Neural progenitor cell (in vitro differentiated cells): ENCODE measurements around the gene ENOX2.

Source experiments
- EZH2 ChIP-seq: fragments of 200-600 bp; sonication (generic); IDR thresholded peaks from 2 replicates; pipeline ENCODE4 v1.6.1; 2017; ENCODE audit warnings: antibody characterized with exemption, mild to moderate bottlenecking, moderate library complexity
- TF ChIP-seq, protein P1 (sequence below): fragments of 200-600 bp; sonication (generic); IDR thresholded peaks from 2 replicates; pipeline ENCODE4 v1.5.1; 2017; ENCODE audit warnings: antibody characterized with exemption, mild to moderate bottlenecking

DNA sequence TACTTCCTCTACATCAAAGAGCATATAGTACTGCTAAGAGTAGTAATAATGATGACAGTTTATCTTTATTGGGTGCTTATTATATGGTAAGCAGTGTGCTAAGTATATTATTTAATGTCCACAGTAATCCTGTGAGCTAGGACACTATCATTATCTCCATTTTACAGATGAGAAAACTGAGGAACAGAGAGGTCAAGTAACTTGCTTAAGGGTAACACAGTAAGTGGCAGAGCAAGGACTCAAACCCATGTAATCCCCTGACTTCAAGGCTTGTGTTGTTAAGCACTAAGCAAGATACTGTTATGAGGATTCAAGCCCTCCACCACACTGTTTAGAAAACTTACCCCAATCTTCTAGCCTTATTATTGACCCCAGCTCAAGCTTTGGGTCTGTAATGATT lies 202.4 kb downstream of the ENOX2 start:
- TF ChIP-seq, protein P1, sequence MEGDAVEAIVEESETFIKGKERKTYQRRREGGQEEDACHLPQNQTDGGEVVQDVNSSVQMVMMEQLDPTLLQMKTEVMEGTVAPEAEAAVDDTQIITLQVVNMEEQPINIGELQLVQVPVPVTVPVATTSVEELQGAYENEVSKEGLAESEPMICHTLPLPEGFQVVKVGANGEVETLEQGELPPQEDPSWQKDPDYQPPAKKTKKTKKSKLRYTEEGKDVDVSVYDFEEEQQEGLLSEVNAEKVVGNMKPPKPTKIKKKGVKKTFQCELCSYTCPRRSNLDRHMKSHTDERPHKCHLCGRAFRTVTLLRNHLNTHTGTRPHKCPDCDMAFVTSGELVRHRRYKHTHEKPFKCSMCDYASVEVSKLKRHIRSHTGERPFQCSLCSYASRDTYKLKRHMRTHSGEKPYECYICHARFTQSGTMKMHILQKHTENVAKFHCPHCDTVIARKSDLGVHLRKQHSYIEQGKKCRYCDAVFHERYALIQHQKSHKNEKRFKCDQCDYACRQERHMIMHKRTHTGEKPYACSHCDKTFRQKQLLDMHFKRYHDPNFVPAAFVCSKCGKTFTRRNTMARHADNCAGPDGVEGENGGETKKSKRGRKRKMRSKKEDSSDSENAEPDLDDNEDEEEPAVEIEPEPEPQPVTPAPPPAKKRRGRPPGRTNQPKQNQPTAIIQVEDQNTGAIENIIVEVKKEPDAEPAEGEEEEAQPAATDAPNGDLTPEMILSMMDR: no peak
- TF ChIP-seq EZH2: no peak
